NCI-H460 (cell line): ENCODE measurements around the gene CNGA3. TPM values are rescaled to one million over a fixed set of nuclear protein-coding genes. Genes with fewer than 3 reads are reported as not detected.

Experiments used
- DNase-seq: peaks from one replicate; pipeline ENCODE4 v3.0.0-alpha.2; 2016; ENCODE audit warnings: low read depth; ENCODE audit errors: extremely low read depth
- total RNA-seq: library from RNA; depleted of rRNA; stranded (reverse); fragments of >200 nt; shearing (Covaris generic); gene quantifications from 2 replicates; pipeline ENCODE4 v1.2.3, GENCODE V29; 2014

Gene CNGA3
- total RNA-seq, 1 experiment from 2014 or later: not detected

DNA sequence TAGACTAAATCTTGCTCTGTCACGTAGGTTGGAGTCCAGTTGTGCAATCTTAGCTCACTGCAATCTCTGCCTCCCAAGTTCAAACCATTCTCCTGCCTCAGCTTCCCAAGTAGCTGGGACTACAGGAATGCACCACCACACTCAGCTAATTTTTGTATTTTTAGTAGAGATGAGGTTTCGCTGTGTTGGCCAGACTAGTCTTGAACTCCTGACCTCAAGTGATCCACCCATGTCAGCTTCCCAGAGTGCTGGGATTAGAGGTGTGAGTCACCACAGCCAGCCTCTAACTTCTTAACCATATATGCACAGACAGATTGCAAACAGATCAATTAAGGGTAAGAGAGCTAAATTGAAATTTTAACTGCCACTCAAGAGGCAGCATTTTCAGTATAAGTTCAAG is 22.1 kb upstream of the CNGA3 start:
- no peak for DNase-seq

DNA sequence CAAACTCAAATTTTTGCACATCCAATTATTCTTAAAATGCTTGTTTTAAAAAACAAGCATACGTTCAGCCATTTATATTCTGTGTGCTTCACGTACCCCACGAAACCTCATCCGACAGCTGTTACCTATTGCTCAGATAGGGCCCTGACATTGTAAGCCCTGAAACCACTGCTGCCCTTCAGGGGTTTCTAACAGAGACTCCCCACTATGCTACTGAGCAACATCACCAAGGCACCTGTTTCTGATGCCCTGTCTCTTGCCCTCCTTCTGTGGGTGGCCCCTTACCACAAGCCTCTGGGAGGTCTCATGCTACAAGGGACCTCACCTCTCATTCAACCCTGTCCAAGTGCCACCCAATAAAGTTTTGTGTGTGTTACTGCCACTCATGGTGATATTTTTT is 18.5 kb upstream of the CNGA3 start:
- no peak for DNase-seq

DNA sequence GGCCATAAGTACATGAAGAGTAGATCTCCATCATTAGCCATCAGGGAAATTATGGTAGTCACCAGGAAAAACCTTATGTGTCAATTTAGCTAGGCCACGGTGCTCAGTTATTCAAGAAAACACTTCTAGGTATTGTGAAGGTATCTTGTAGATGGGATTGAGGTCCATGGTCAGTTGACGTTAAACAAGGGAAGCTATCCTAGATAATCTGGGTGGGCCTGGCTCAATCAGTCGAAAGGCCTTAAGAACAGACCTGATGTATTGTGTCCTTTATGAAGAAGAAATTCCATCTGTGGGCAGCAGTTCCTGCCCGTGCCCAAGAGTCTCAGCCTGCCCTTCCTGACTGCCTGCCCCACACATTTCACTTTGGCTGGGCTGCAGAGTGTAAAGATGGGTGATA is 16.7 kb upstream of the CNGA3 start:
- no peak for DNase-seq

DNA sequence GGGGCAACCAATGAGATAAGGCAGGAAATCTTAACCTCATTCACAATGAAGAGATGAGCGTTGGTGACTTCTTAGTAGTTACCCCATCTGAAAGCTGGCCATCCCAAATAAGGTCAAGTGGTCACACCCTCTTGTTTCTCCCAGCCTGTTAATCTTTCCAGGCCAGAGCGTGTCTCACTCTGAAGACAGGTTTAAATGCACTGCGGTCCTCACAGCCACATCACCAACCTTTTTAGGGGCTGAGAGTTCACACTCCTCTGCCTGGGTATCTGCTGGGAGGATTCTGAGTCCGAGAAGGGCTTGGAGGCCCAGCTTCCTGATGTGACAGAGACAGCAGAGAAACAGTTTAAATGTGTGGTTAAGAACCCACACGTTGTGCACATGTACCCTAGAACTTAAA is 13.3 kb upstream of the CNGA3 start:
- no peak for DNase-seq

DNA sequence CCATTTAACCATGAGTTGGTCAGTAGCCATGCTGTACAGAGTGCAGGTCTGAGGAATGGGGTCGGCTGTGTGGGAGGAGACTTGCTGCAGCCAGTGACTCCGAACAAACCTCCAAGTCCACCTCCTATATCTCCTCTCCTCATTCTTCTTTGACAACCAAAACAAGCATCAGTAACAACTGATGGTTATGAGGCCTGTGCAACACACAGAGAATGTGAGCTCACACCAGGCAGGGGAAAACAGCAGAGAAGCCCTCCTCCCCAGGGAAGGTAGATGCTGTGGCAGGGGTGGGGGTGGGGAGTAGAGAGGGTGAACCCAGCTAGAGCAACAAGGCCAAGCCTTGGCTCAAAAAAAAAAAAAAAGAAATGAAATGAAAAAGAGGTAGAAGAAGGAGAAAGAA is 12.3 kb upstream of the CNGA3 start:
- no peak for DNase-seq

DNA sequence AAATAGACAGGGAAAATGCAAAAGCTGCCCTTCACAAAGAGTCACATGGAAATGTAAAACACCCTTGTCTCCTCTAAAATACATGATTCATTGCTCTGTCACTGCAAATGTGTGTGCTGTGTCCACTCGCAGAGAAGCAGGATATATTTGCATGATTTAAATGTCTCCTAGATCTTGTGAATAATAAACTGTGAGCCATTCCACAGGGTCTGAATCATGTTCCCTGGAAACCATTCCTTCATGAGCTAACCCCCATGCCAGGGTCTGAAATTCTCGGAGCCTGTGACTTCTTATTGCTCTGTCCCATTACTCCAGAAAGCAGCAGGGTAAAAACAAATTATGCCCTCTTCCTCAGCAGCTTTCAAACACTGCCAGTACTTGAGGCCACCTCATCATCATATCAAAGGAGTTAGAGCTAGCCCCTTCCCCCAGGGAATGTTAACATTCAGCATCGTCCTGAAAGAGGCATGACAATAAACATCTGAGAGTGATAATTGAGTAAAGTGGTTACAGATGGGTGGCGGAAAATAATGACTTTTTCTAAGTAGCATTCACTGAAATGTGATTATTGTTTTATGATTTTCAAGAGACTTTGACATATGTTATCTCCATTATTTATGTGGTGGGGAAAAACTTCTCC is 11.7 kb upstream of the CNGA3 start:
- peak; percentile 8 for DNase-seq

DNA sequence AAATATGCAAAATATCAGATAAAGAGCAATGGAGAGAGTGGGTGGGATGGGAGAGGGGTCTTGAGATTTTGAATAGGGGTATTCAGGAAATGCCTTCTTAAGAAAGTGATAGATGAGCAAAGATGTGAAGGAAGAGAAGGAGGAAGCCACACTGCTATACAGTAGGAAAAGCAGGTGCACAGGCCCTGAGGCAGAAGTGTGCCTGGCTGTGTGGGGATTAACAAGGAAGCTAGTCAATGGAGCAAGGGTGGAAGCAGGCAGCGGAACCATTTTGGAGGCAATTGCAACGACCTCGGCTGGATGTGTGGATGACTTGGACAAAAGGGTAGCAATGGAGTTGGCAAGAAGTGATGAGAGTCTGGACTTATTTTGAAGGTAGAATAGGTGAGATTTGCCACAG is 11.0 kb upstream of the CNGA3 start:
- DNase-seq: no peak

DNA sequence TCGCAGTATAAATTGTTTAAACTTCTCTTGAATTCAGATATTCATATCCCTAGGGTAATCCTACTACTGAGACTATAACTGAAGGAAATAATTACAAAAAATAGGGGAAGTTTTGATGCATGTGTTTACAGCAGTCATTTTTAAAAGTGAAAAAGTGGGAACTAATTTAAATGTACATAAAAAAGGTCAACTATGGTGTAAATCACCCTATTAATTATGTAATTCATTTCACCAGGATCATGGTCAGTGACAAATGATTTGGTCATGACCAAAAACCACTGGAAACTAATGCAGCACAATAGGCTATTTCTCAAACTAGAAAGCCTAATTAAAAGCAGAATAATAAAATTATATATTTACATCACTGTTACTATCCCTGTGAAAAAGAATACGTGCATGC is 5.0 kb upstream of the CNGA3 start:
- DNase-seq: no peak

DNA sequence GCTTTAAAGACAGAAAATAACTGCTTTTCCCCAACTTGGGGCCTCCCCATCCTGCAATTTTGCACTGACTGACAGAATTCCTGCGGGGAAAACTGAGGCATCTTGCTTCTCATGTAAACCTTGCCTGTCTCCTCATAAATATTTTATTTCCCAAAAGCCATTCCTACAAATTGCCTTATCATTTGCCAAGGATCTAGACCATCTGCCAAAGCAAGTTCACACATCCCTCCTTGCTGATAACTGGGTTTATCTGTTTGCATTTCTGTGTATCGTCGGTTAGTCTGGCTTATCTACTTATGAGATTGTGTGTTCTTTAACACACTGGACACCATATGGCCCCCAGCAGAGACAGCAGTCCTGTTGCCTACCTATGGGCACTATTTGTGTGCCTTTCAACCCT is 3.0 kb upstream of the CNGA3 start:
- DNase-seq: no peak

DNA sequence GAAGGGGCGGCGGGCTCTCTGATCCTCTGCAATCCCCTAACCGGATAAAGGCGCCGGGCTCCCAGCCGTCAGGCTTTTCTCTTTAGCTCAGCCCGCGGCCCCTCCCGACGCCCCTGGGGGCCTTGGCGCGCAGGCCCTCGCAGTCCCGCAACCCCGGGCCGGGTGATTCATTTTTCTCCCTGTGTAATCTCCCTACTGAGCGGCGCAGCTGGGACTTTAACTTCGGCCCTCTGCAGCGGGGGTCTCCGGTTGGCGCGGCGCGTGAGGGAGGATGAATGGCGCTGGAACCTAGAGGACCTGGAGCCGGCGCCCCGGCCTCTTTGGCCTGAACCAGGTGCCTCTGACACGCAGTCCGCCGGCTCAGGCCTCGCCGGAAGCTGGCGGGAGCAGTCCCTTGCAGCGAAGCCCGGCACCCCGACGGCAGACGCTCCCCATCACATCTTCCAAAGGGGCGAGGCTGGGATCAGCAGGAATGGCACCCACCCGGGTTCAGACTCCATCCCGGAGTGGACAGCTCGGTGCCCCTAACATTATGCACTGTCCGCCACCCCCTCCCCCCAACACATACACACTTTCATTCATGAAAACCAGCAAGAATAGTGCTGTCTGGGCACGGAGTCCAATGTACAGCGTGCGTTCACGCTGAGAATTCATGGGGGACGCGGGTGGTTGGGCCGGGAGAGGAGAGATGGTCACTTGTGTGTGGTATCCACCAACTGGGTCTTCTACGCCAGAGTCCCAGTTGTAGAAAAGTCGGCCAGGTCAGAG is 1.2 kb downstream of the CNGA3 start:
- no peak for DNase-seq

DNA sequence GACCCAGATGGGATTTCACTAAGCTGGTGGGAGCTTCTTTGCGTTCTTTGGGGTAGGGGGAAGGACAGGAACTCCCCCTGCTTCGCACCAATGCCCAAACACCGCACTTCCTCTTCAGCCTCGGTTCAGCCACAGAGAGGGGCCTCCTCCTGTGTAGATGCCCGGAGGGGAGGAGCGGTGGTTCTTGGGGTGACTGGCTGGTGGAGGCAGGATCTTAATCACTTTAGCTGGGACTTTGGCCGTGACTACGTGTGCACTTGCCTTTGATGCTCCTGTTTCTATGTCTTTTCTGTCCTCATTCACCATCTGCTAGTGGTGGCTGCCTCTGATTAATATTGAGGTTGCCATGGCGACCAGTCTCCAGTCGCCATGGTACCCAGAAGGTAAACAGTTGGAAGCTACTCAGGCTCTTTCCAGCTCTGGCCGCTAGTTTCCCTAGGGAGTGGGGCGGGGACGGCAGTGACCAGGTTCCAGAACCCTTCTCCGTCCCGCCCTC is 1.9 kb downstream of the CNGA3 start:
- no peak for DNase-seq

DNA sequence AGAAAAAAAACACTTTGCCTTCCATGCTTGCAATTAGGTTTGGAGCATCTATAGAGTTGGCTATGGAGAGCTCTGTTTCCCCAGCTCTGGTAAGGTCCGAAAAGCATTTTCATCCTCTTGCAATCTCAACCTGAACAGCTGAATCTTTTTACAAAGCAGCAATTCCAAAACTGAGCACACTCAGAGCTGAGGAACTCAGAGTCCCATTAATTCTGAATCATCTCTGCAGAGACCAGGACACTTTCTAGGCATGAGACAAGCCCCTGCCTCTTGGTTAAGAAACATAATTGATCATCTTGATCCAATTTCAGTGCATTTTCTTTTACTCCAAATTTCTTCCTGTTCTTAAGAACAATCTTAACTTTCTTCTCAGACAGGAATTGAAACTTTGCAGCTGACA is 4.2 kb downstream of the CNGA3 start:
- no peak for DNase-seq

DNA sequence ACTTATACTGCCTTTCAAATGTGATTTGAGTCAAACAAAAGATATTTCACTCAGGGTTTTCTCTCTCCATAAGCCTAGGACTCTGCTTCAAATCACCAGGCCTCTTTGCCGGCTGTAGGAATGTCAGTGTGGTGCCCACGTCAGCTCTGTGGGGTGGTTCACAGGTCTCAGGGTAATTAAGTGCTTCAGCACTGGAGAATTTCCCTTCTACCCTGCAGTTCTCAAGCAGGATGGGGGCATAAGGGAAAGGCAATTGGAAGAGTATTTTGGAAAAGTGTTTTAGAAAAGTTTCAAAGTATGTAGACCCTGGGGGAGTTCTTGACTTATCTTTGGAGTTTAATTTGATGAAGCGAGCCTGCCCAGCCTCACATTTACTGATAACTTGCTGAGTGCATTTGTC is 9.6 kb downstream of the CNGA3 start:
- DNase-seq: no peak

DNA sequence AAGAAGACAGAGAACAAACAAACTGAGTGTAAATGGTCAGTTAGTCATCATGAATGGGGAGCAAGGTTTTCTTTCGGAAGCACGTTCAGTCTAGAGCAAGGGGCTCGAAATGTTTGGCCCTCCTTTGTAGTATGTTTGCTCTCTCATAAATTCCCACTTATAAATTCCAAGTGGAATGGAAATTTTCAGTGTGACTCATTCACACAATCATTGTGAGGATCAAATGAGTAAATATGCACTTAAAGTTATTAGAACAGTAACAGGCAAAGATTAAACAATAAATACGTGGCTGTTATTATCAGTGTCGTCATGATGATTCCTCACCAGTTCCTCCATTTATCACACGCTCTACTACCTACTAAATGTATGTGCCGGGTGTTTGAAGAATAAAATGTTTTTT is 10.5 kb downstream of the CNGA3 start:
- DNase-seq: no peak

DNA sequence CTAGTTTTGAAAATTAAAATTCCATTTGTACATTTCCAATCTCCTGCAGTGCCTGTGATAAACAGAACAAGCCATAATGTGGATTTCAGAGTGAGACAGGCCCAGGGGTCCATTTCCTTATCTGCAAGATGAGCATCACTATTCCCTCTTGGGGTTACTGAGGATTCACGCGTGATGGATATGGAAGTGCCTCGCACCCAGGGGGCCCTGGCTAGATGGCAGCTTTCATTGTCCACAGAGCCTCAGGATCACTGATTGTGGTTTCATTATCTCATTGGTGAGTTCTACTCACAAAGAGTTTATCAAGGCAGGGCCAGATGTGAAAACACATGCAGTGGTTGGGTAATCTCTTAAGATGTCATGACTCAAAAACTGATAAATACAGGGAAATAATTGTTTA is 11.6 kb downstream of the CNGA3 start:
- DNase-seq: no peak

DNA sequence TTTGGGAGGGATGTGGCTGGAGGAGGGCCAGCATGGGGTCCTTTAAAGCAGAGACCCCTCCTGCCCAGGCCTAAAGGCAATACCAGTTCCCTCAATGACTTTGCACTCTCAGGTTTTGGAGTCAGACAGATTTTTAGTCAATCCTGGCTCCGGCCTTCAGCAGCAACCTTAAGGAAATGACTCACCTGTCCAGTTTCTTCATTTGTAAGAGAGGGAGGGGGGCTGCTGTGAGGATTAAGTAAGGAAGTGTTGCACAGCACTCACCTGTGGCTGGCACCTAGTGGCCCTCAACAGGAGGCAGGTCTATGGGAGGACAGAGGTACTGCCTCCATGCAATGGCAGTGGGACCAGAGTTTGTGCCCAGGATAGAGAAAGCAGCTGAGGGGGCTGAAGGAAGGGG is 13.7 kb downstream of the CNGA3 start:
- no peak for DNase-seq

DNA sequence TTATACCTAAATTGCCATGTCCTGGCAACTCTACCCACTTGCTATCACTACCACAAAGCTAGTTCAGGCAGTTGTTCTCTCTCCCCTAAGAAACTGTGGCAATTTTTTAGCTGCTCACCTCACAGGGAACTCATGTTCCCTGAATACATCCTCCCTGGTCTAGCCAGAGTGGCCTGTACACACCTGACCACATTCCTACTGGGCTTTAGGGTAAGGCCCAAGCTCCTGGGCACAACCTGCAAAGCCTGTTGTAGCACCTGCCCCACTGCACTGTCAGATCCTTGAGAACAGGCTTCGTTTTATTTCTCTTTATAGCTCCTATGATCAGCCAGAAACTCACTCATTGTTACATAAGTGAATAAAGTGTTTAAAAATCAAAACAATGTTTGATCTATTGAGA is 21.5 kb downstream of the CNGA3 start:
- no peak for DNase-seq

DNA sequence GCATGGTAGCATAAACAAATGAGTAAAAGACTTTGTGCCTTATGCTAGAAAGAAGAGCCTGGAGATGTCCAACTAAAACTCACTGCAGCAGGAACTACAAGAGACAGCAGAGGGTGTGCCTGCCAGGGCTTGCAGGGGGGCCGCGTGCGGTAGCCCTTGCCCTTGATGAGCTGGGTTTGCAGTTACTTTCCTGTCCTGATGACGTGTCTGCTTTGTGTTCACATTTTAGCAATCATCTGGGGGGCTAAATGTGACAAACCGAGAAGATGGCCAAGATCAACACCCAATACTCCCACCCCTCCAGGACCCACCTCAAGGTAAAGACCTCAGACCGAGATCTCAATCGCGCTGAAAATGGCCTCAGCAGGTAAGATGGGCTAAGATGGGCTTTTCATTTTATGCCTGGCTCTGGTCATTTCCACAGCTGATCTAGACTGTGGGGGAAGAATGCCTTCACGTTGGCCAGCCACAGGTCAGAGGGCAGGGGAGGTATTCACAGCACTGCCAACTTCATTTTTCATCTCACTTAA is 23.5 kb downstream of the CNGA3 start:
- DNase-seq: no peak

DNA sequence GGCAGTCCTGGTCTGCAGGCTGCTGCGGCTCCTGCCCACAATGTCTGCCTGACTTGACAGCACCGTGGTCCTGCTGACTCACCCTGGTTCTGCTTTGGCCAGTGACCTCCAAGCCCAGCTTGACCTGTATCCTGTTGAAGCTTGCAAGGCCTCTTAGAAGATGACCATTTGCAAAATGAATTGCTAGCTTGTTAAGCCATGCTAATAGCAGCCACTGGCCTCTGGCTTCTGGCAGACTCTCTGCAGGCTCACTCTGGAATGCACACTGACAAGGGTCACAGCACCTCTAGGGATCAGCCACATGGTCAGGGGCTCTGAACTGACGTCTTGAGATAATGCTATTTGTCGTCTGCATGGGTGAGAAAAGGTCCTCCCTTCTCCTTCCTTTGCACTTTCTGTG is 25.9 kb downstream of the CNGA3 start:
- DNase-seq: no peak

DNA sequence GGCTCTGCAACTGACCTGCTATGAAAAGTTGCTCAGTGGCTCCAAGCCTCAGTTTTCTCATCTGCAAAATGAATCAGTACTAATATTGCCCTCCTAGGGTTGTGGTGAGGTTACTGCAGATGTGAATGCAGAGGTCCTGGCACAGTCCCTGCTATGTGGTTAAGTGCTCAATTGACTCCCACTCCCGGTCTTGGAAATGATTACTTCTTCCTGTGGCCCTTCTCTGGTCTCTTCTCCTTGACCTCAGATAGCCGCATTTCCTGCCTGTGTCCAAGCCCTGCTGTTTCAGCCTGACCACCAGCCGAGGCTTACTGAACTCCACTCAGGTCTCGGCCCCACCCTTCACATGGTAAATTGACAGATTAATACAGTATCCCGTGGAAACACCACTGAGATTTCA is 26.3 kb downstream of the CNGA3 start:
- no peak for DNase-seq

DNA sequence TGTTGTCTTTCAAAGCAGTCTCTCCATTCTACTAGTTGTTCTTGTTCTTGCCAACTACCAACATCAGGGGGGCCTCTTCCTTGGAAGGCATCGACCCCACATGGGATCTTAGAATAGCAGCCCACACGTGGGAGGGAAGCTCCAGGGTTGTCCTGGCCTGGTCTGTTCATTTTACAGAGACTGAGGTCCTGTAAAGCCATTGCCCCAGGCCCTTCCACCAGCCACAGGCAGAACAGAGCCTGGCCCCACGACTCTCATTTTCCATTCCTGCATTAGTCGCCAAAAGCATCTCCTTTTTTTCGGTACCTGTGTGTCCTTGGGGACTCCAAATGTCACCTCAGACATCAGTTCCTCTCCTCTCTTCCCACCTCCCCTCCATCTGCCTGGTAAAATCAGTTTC is 28.0 kb downstream of the CNGA3 start:
- no peak for DNase-seq

DNA sequence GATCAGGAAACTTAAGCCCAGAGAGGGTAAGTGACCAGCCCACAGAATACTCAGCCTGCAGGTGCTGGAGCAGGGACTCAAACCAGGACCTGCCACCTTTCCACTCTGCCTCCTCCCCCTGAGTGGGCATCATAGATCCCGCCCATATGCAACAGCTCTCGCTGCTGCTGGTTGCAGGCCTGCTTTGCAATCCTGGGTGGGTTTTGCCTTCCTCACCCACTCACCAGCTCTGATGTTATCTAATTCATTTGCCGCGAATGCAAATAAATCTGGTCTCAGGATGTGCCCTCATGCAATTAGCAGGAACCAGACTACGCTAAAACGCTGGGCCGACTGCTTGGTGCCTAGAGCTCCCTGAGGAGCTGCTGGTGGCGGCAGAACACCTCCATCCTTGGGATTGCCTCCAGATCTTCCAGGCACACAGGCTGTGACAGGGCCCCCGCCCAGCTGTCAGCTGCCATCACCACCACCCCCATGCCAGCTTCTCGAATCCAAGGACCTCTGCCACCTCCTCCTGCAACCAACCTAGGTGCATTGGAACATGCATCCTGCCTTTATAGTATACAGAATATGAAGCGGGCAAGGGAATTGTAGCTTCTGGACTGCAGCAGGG is 28.8 kb downstream of the CNGA3 start:
- no peak for DNase-seq
